ENCODE measurements around the gene TTLL1.

DNA sequence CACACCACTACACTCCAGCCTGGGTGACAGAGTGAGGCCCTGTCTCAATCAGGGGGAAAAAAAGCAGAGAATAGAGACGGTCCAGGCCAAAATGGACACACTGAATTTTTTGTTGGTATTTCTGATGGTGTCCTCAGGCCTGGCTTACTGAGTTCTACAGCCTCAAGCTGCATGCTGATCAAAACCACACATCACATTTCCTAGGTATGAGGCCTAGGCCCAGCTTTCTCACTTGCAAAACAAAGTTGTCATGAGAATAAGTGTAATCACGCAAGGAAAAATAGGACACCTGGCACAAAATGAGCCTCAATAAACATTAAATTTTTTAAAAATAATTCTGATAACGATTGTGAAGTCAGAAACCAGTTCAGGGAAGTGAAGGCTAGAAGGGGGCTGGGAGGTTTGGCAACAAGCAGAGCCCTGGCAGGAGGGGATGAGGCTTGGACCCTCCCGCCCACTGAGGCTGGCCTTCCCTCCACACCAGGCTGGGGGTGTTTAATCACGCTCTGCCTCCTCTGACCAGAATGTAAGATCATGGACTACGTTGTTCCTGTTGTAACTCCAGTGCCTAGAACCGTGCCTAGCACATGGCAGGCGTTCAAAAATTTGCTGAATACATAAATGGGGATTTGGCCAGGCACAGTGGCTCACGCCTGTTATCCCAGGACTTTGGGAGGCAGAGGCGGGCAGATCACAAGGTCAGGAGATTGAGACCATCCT is 92.4 kb downstream of the TTLL1 start:
- TF ChIP-seq GATA2 (IDR thresholded peaks at IDR 0.05; ENCODE audit: low read depth, low read length) = no peak
- no peak for TF ChIP-seq GATA3 (IDR thresholded peaks at IDR 0.05; ENCODE audit: low read depth, low read length)
